Lung (tissue), 11 donors: ENCODE data around the gene TARP.
"Not testable (repeated sequence)": the region's sequence is repeated elsewhere in the genome, so short reads cannot be mapped to it uniquely, and the experiment has no call there.

Experiments
- ATAC-seq: fragments of 200-7000 bp; cut with Tn5 transposase; one replicate; pipeline ENCODE4 v1.9.1; 2020; ENCODE audit warnings: moderate number of reproducible peaks; ENCODE audit not compliant: insufficient read depth, low FRiP score
- DNase-seq, 3 donors: peaks; one replicate each; pipeline ENCODE4 v3.0.0-alpha.2; 2013 to 2017
- H3K27ac ChIP-seq, 2 donors: one replicate each; pipeline ENCODE4 v1.5.1; 2013; ENCODE audit warnings: mild to moderate bottlenecking in 2 of 2, moderate library complexity in 2 of 2, control low read depth in 1 of 2, inconsistent platforms in 1 of 2, low read depth in 1 of 2, low read length in 1 of 2
- H3K27me3 ChIP-seq, 3 donors: one replicate each; pipeline ENCODE4 v1.5.1; 2013; ENCODE audit warnings: low read length in 2 of 3; ENCODE audit not compliant: control insufficient read depth in 3 of 3, insufficient read depth in 3 of 3
- H3K36me3 ChIP-seq, 4 donors: one replicate each; pipeline ENCODE4 v1.5.1; 2013; ENCODE audit warnings: low read length in 4 of 4, mild to moderate bottlenecking in 1 of 4, moderate library complexity in 1 of 4; ENCODE audit not compliant: control insufficient read depth in 4 of 4, insufficient read depth in 4 of 4
- H3K4me1 ChIP-seq, 5 donors: one replicate each; pipeline ENCODE4 v1.5.1; 2013; ENCODE audit warnings: low read length in 5 of 5, mild to moderate bottlenecking in 2 of 5, moderate library complexity in 1 of 5; ENCODE audit not compliant: control insufficient read depth in 5 of 5, insufficient read depth in 5 of 5
- H3K4me3 ChIP-seq: one replicate; pipeline ENCODE4 v1.5.1; 2013; ENCODE audit warnings: mild to moderate bottlenecking, control low read depth, moderate library complexity
- H3K9ac ChIP-seq, 2 donors: one replicate each; pipeline ENCODE4 v1.5.1; 2013; ENCODE audit warnings: low read length in 2 of 2, control low read depth in 1 of 2; ENCODE audit not compliant: insufficient read depth in 1 of 2
- H3K9me3 ChIP-seq, 4 donors: one replicate each; pipeline ENCODE4 v1.5.1; 2013; ENCODE audit warnings: low read length in 3 of 4, mild to moderate bottlenecking in 1 of 4, moderate library complexity in 1 of 4; ENCODE audit not compliant: control insufficient read depth in 4 of 4, insufficient read depth in 3 of 4
- CTCF ChIP-seq: IDR thresholded peaks from 2 replicates; pipeline ENCODE4 v1.5.1; 2012; ENCODE audit warnings: mild to moderate bottlenecking; ENCODE audit errors: control extremely low read depth, extremely low read depth
- WGBS, 2 donors: extraction: QIAGEN DNeasy Blood & Tissue Kit; methylation state at CpG; one replicate each; pipeline ENCODE4 v1.1.7; 2013; 5-methylcytosine and 5-hydroxymethylcytosine counted together
- donor health status: control.
- donor health status: control.
- donor health status: Bipolar disorder and iron deficiency.
- donor health status: healthy.
- donor health status: DM: yes; HTN: yes; CAD: no.

TARP gene

GRCh38 chr7:38242814-38243213 lies 30.6 kb downstream of the TARP start:
- WGBS, 2 donors, result 90% methylated on average over 6 of the region's 6 CpGs
- no peak for ATAC-seq
- no peak for TF ChIP-seq CTCF

DNA sequence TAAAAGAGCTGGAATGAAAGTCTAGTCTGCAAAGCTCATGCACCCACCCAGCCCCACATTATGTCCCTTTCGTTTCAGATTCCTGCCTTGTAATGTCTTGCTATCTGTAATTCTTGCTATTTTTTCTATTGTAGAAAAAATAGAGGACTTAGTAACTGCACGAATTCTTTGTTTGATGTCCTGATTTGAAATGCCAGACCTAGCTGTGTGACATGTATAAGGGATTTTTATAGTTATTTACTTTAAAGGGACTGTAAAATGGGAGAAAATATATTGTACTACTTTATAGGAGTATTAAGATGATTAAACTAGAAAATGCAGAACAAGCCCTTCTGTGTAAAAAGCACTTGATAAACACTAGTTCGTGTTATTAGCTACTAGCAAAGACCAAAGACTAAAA lies 32.4 kb downstream of the TARP start:
- DNase-seq (no peak), ATAC-seq (no peak)
- Histone ChIP-seq H3K9me3 (no peaks in the 10 kb centered on the region), H3K4me1 (no peaks in the 10 kb centered on the region), H3K27me3 (no peaks in the 10 kb centered on the region), H3K36me3 (no peaks in the 10 kb centered on the region), H3K27ac (no peak overlapping the region), H3K9ac (no peak overlapping the region), H3K4me3 (no peak overlapping the region)
- no peak for TF ChIP-seq CTCF
- WGBS, 2 donors, result 77 to 85% methylated on average over 3 of the region's 3 CpGs

More at GRCh38 chr7:38242814-38243213, 30.6 kb downstream of the TARP start:
- Histone ChIP-seq H3K4me1 (no peaks in the 10 kb centered on the region), H3K9ac (no peak overlapping the region), H3K9me3 (no peaks in the 10 kb centered on the region), H3K4me3 (no peak overlapping the region), H3K36me3 (no peaks in the 10 kb centered on the region), H3K27me3 (no peaks in the 10 kb centered on the region), H3K27ac (no peak overlapping the region)
- no peak for DNase-seq

DNA sequence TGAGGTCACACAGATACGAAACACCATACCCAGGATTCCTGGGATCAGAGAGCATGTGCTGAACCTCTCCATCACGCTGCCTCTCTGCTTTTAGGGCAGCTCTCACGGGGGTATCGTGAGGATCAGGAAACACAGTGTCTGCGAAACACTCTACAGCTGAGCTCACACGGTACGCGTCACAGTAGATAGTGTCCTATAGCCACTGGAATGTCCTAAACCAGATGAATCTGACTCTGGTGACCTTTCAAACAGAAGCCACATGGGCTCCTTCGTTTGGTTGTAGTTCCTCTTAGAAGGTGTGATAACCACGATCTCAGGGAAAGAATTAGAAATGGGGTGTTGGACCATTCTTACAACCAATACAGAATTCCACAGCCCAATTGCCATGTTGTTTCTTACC lies 34.3 kb downstream of the TARP start:
- H3K36me3 ChIP-seq, H3K9me3 ChIP-seq, H3K4me1 ChIP-seq, H3K9ac ChIP-seq, H3K27ac ChIP-seq, H3K27me3 ChIP-seq, H3K4me3 ChIP-seq, DNase-seq, ATAC-seq: not testable (repeated sequence)
- WGBS, 2 donors, result 85 to 86% methylated on average over 10 of the region's 10 CpGs

GRCh38 chr7:38235606-38236005 lies 37.8 kb downstream of the TARP start:
- Histone ChIP-seq H3K9ac (no peak overlapping the region), H3K4me1 (no peaks in the 10 kb centered on the region), H3K27me3 (no peaks in the 10 kb centered on the region), H3K27ac (no peak overlapping the region), H3K4me3 (no peak overlapping the region), H3K9me3 (no peaks in the 10 kb centered on the region), H3K36me3 (peaks cover 0 to 4% (median 1%) of the 10 kb centered on the region in 4 donors)
- WGBS, 2 donors, result 63 to 86% methylated on average over 4 of the region's 4 CpGs
- no peak for TF ChIP-seq CTCF
- no peak for DNase-seq
- no peak for ATAC-seq

DNA sequence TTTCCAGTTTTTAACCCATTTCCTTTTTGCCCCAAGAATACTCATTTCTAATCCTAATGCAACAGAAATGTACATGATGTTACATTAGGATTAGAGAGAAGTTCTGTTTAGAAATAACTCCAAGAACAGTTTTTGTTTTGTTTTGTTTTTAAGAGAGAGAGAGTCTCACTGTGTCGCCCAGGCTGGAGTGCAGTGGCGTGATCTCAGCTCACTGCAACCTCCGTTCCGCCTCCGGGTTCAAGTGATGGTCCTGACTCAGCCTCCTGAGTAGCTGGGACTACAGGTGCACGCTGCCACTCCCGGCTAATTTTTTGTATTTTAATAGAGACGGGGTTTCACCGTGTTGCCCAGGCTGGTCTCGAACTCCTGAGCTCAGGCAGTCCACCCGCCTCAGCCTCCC lies 38.7 kb downstream of the TARP start:
- not testable (repeated sequence) for H3K27me3 ChIP-seq, H3K9ac ChIP-seq, H3K4me3 ChIP-seq, H3K9me3 ChIP-seq, H3K36me3 ChIP-seq, H3K4me1 ChIP-seq, H3K27ac ChIP-seq, DNase-seq, ATAC-seq
- 92% methylated on average over 11 of the region's 11 CpGs for WGBS, 2 donors
